RWPE1 (cell line): Measurements from ENCODE around the gene CLINT1.

ENCODE experiments used
- CTCF ChIA-PET: fragments of 350-600 bp; sonication (Branson Sonifier 250); formaldehyde crosslinking; extraction: SDS; loops from one replicate; lab custom pipeline; 2021; lab: Yijun Ruan, JAX
- POLR2A ChIA-PET: fragments of 400-600 bp; formaldehyde crosslinking; extraction: SDS; loops from one replicate; lab custom pipeline; 2020; ENCODE audit warnings: antibody characterized with exemption; ENCODE audit not compliant: low non-redundant PET; lab: Yijun Ruan, JAX
- DNase-seq: peaks from one replicate; pipeline ENCODE4 v3.0.0; 2012; ENCODE audit warnings: low spot score
- H3K27ac ChIP-seq: fragments of 450-650 bp; 2 replicates; pipeline ENCODE4 v1.5.1; 2017
- CTCF ChIP-seq: fragments of 450-650 bp; conservative IDR thresholded peaks from 2 replicates; pipeline ENCODE4 v1.5.1; 2017; ENCODE audit warnings: low read depth, mild to moderate bottlenecking

The CLINT1 gene

GRCh38 chr5:157839157-157839795, 19.7 kb downstream of the CLINT1 start:
- no peak for DNase-seq
- H3K27ac ChIP-seq = no peak overlapping the region
- POLR2A ChIA-PET = no interaction called here
- CTCF ChIA-PET = interaction anchor here (0.6 kb wide), 1 partner anchor 114 kb away, joined by 3 read pairs; no protein-coding TSS in a partner anchor
- TF ChIP-seq CTCF = no peak

- TF ChIP-seq CTCF = no peak
- H3K27ac ChIP-seq = no peak overlapping the region
- no peak for DNase-seq
- ChIA-PET POLR2A (no interaction called here), CTCF (interaction anchor here (0.6 to 0.7 kb wide), 2 partner anchors 187 to 210 kb away, joined by 3 read pairs; no protein-coding TSS in a partner anchor)
Observed at GRCh38 chr5:157836121-157836753, 22.7 kb downstream of the CLINT1 start.

- CTCF ChIA-PET = interaction anchor here (0.5 kb wide), 1 partner anchor 30 kb away, joined by 3 read pairs; no protein-coding TSS in a partner anchor
Observed at GRCh38 chr5:157835041-157835440, 23.9 kb downstream of the CLINT1 start.

GRCh38 chr5:157828944-157829639, 29.9 kb downstream of the CLINT1 start:
- TF ChIP-seq CTCF = no peak; the same call in 1 of the 2 replicates
- ChIA-PET CTCF (interaction anchor here (0.6 to 1.0 kb wide), 11 partner anchors 9 to 1188 kb away, joined by 3 to 8 read pairs (median 4); no protein-coding TSS in a partner anchor), POLR2A (interaction anchor here (0.6 kb wide), 1 partner anchor 332 kb away, joined by 5 read pairs; no protein-coding TSS in a partner anchor)
- peak overlapping the region; percentile 12; the same call in 1 of the 2 replicates for H3K27ac ChIP-seq
- DNase-seq = peak; percentile 32

More at GRCh38 chr5:157835041-157835440, 23.9 kb downstream of the CLINT1 start:
- TF ChIP-seq CTCF = no peak
- no peak overlapping the region for H3K27ac ChIP-seq
- POLR2A ChIA-PET = no interaction called here
- no peak for DNase-seq

- POLR2A ChIA-PET = interaction anchor here (0.6 kb wide), 1 partner anchor 331 kb away, joined by 5 read pairs; no protein-coding TSS in a partner anchor
- CTCF ChIA-PET = interaction anchor here (0.5 to 1.0 kb wide), 10 partner anchors 8 to 1189 kb away, joined by 3 to 8 read pairs (median 4); no protein-coding TSS in a partner anchor
- H3K27ac ChIP-seq = peak overlapping the region; percentile 12; the same call in 1 of the 2 replicates
- no peak for DNase-seq
- no peak for TF ChIP-seq CTCF
Observed at GRCh38 chr5:157828105-157828943, 30.6 kb downstream of the CLINT1 start.
